GM21515 (cell line): ENCODE measurements around the gene SHTN1.

Experiments
- ATAC-seq: cut with Tn5 transposase; IDR thresholded peaks from one replicate; pipeline ENCODE4 v1.9.1; 2021; ENCODE audit not compliant: unreplicated experiment

The SHTN1 gene

GRCh38 chr10:117005026-117005526, at the start of gene SHTN1:
TSS of gene SHTN1 (minus strand) at chr10:117005187. CDS start at chr10:117005079, 108 bp downstream.
- ATAC-seq, result peak; percentile 54

GRCh38 chr10:117053482-117053881, 48.5 kb upstream of the SHTN1 start:
- no peak for ATAC-seq

GRCh38 chr10:117047947-117048346, 43.0 kb upstream of the SHTN1 start:
- ATAC-seq, result no peak

GRCh38 chr10:117016266-117016665, 11.3 kb upstream of the SHTN1 start:
- ATAC-seq, result no peak

DNA sequence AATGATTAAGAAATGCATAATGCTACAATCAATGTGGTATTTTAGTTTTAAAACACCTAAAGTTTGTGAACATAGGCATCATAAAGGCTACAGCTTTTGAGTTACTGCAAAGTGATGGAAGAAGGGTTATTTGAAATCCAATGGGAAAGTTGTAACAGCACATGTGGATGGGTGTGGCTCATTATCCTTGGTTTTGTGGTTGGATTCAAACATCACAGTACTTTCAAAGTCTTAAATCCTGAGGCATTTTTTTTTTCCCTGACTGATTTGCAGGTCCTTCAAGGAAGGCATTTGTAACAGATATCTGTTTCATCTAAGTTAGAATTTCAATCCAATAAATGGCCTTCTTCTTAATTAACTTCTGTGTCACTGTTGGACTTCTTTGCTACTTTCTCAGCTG, 9.8 kb upstream of the SHTN1 start:
- ATAC-seq, result no peak

GRCh38 chr10:117007080-117007479, 2.1 kb upstream of the SHTN1 start:
- ATAC-seq, result no peak

DNA sequence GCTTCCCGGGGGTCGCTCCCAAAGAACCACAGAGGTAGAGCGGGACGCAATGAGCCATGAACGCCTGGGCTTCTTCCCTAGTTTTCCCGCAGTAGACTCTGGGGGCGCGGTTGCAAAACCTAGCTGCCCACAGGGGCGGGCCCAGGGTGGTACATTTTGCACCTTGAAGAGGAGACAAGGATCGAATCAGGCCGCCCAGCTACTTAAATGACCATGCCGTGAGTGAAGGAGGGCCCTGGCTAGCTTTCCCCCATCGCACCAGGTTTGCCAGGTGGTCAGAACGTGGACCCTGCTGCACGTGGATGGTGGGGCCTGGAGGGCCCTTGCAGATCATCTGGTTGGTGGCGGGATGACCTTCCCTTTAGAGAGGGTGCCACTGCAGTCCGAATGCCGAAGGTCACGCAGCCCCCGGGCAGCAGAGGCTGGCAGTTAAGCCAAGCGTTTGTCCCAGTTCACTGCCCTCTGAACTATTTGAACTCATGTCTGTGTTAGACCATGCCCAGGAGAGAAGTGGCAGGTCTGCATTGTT, 604 bp upstream of the SHTN1 start:
- peak; percentile 12 for ATAC-seq

DNA sequence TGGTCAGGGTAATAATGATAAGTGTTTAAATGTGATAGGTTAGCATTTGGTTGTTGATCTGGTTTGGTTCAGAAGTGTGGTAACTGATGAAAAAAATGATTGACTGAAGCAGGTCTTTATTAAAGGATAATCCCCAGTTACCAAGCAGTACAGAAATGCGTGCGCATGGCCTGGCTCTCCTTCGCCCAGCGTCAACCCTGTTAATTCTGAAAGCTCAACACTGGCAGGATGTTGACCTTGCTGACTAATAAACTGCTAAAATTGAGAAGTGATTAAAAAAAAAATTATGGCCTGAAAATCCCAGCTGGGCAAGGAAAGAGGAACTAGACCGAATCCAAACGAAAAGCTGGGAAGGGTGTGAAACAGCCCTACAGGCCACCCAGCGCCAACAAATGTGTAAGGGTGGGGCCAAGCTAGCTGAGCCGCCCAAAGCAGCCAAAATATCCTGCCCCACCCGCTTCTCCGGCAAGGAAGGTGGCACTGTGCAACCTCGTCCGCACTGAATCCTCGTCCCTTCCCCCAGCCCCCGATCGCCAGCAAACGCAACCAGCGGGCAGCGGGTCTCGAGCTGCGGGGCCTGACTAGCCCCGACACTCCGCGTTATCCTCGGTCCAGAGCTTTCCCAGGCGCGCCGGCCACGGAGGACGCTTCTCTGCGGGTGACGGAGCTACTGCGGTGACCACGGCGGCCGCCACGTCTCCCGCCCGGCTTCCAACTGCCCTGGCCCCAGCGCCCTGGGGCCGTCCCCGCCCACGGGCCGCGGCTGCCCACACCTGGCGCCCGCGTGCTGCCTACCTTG, 561 bp downstream of the SHTN1 start:
- ATAC-seq, result peak; percentile 48

DNA sequence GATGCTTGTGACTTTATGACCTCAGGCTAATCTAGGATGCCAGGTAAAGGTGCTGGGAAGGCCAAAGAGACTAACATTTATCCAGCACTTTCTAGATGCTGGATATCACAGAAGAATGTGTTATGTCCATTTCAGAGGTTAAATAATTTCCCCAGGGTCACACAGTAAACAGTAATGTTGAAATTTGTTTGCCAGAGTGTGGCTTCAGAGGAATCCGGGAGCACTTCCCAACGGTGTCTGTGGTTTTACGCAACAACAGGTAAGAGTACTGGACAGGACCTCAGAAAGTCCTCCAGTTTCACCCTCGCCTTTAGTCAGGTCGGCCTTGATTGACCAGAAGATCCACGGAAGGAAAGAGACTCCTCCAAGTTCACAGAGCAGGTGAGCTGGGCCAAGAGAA, 1.7 kb downstream of the SHTN1 start:
- no peak for ATAC-seq

- no peak for ATAC-seq
Observed at GRCh38 chr10:117002206-117002605, 2.8 kb downstream of the SHTN1 start.

DNA sequence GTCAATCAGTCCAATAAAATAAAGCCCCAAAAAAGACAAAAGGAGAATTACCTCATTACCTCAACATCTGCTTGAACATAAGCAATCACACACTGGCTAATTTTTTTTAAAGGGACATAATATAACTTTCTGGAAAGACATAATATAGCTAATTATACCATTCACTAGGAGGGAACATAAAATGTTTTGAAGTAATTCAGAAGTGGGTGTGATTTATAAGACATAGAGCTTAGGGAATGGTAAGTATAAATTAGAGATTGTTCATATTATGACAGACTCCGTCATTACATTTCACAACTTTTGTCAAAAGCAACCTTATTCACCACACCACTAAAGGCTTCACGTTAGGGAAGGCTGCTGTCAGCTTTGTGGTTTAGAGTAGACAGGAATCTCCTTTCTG, 3.8 kb downstream of the SHTN1 start:
- ATAC-seq, result no peak

GRCh38 chr10:117000580-117000979, 4.4 kb downstream of the SHTN1 start:
- ATAC-seq, result no peak

GRCh38 chr10:116998172-116998571, 6.8 kb downstream of the SHTN1 start:
- ATAC-seq, result no peak

DNA sequence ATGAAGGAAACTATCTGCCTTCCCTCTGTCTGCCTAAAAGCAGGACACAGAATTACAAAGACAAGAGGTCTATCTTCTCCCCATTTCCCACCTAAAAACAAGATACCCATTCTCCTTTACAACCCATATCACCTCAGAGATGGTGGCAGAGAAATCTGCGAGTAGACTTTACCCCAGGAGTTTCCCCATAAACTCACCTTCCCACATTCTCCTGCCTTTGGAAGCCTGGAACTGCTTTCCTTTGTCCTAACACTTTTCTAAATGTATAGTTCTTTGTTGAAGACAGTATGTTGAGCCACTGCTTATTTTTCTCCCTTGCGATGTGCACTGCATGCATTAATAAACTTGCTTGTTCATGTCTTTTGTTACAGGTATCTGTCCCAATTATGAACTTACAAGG, 8.0 kb downstream of the SHTN1 start:
- ATAC-seq, result no peak

- ATAC-seq, result no peak
Observed at GRCh38 chr10:116995648-116996047, 9.3 kb downstream of the SHTN1 start.

DNA sequence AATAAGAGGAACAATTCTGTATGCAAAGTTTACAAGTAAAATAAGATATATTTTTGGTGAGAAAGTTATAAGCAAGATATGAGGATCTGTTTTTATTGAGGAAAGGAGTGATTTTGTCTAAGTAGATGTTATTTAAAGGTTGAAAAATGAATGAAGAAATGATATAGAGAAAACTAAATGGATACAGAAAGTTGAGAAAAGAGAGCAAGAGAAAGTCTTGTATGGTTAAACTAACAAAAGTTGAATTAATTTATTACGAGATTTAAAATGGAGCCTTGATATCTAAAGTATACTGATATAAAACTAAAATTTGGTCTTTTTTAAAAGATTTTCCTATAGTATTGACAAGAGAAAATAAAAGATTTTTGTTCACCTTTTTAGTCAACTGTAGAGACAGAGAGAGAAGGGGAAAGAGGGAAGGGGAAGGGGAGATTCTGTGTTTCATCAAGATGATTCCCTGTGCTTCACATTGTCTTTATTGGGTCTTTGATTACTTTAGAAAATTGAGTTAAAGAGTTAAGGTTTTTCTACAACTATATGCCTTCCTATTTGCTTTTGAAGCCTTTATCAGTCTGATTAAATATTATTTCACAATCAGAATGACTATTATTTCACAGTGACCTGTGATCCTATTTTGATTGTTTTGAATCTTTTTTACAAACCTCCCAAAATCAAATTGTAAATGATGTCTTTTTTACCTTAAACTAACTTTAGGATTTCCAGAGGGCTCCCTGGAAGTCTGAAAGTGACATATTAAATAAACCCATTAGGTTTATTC, 10.7 kb downstream of the SHTN1 start:
- no peak for ATAC-seq

DNA sequence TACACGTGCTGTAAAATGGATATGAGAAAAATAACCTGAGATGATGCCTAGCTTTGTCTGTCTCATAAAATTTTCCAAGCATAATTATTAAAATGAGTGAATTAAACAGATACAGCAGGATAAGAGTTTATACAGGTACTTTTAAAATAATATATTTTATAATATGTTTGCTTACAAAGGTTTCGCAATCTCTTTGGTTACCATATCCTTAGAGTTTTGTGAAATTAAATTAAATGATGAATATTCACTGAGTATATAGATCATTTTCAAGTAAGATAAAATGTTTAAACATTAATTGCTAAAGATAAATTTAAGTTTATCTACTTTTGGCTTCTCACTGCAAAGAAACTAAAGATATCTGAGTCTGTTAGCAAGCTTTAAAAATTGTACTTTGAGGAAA, 11.4 kb downstream of the SHTN1 start:
- no peak for ATAC-seq

DNA sequence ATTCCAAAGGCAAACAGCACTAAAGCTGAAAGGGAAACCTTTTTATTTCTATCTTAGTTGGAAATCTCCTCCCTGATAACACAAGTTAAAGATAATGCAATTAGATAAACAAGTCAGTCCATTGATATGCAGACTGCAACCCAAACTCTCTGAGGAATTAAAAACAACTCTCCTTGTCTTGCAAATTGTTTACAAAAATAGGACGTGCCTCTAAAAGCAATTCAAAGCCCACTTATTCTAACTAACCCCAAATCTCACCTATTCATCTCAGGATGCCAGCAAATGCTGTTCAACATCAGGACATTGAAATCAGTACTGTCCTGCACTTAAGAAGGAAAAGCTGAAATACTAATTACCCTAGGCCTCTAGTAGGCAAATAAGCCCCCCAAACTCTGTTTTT, 12.8 kb downstream of the SHTN1 start:
- no peak for ATAC-seq

DNA sequence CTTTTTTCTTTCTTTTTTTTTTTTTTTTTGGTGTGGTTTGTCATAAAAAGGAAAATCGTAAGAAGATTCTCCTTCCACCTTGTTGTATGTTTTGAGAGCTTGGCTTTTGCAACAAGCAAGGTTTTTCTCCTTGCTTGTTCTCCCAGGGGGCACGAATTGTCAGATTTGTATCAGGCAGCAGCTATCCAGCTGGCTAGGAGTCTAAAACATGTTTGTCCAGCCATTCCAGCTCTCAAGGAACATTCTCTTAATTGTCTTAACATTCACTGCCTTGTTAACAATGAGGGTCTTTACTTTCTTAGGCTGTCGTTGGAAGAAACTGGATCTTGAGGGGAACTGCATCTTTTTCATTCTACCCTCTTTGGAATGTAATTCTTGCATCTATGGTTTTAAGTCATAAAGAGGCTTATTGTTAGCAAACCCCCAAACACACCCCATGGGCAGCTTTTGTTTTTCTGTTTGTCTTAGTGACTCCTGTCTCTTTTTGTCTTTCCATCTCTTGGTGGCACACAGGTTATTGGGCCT, 14.6 kb downstream of the SHTN1 start:
- no peak for ATAC-seq

GRCh38 chr10:116989439-116989838, 15.5 kb downstream of the SHTN1 start:
- no peak for ATAC-seq

- ATAC-seq, result no peak
Observed at GRCh38 chr10:116988311-116988710, 16.7 kb downstream of the SHTN1 start.

- ATAC-seq, result no peak
Observed at GRCh38 chr10:116985611-116986010, 19.4 kb downstream of the SHTN1 start.
